Non-pigmented ciliary epithelial cell (primary cell): ENCODE data around the gene MCM5.
"Not testable (repeated sequence)": the region's sequence is repeated elsewhere in the genome, so short reads cannot be mapped to it uniquely, and the experiment has no call there.

ENCODE experiments used
- DNase-seq: peaks from one replicate; pipeline ENCODE4 v3.0.0-alpha.2; 2010; ENCODE audit warnings: low read depth

MCM5 gene

GRCh38 chr22:35432228-35432905 is 32.4 kb downstream of the MCM5 start:
- DNase-seq = no peak

- no peak for DNase-seq
Measured at GRCh38 chr22:35434061-35434710, 34.2 kb downstream of the MCM5 start.

- DNase-seq = no peak
Measured at GRCh38 chr22:35435201-35435740, 35.3 kb downstream of the MCM5 start.

- no peak for DNase-seq
Measured at GRCh38 chr22:35436421-35436820, 36.5 kb downstream of the MCM5 start.

- no peak for DNase-seq
Measured at GRCh38 chr22:35437049-35437448, 37.1 kb downstream of the MCM5 start.

- DNase-seq = not testable (repeated sequence)
Measured at GRCh38 chr22:35438673-35439364, 38.9 kb downstream of the MCM5 start.

- DNase-seq = no peak
Measured at GRCh38 chr22:35439365-35439717, 39.4 kb downstream of the MCM5 start.

- no peak for DNase-seq
Measured at GRCh38 chr22:35440129-35440528, 40.2 kb downstream of the MCM5 start.

GRCh38 chr22:35441489-35442100 is 41.7 kb downstream of the MCM5 start:
- no peak for DNase-seq

GRCh38 chr22:35442471-35442870 is 42.5 kb downstream of the MCM5 start:
- DNase-seq = no peak

- DNase-seq = no peak
Measured at GRCh38 chr22:35443338-35443737, 43.4 kb downstream of the MCM5 start.

- DNase-seq = no peak
Measured at GRCh38 chr22:35443790-35444684, 44.1 kb downstream of the MCM5 start.

- DNase-seq = no peak
Measured at GRCh38 chr22:35444685-35445399, 44.9 kb downstream of the MCM5 start.

GRCh38 chr22:35445933-35446332 is 46.0 kb downstream of the MCM5 start:
- no peak for DNase-seq

- peak; percentile 84 for DNase-seq
Measured at GRCh38 chr22:35446365-35446764, 46.4 kb downstream of the MCM5 start.

GRCh38 chr22:35448523-35448922 is 48.6 kb downstream of the MCM5 start:
- no peak for DNase-seq

GRCh38 chr22:35449829-35450689 is 50.1 kb downstream of the MCM5 start:
- no peak for DNase-seq

GRCh38 chr22:35450824-35451569 is 51.1 kb downstream of the MCM5 start:
- no peak for DNase-seq

GRCh38 chr22:35451592-35451991 is 51.7 kb downstream of the MCM5 start:
- no peak for DNase-seq
